Measurements from ENCODE around the gene PLP1. TPM values are rescaled to one million over a fixed set of nuclear protein-coding genes. Genes with fewer than 3 reads are reported as not detected.

Gene PLP1
- total RNA-seq, 1 donor from 2014 or later, result 0.58 TPM

- no peak overlapping the region for H3K27ac Mint-ChIP-seq
- no peaks in the 10 kb centered on the region for H3K36me3 Mint-ChIP-seq
- no peaks in the 10 kb centered on the region for H3K4me1 Mint-ChIP-seq
- no peaks in the 10 kb centered on the region for H3K9me3 Mint-ChIP-seq
- TF ChIP-seq CTCF (IDR thresholded peaks at IDR 0.05; ENCODE audit: unreplicated experiment), result no peak
- DNase-seq (ENCODE audit: low spot score in 2 of 2, unreplicated experiment in 2 of 2), result no peak
- peaks cover 2% of the 10 kb centered on the region for H3K27me3 Mint-ChIP-seq (ENCODE audit: low read depth)
- H3K4me3 Mint-ChIP-seq, result no peak overlapping the region
These were observed 6.0 kb downstream of the PLP1 start for GRCh38 chrX:103782640-103783039.

- Mint-ChIP-seq H3K4me1 (no peaks in the 10 kb centered on the region), H3K27ac (no peak overlapping the region), H3K27me3 (ENCODE audit: low read depth) (peaks cover 3% of the 10 kb centered on the region), H3K4me3 (no peak overlapping the region), H3K36me3 (no peaks in the 10 kb centered on the region), H3K9me3 (no peaks in the 10 kb centered on the region)
- no peak for DNase-seq (ENCODE audit: low spot score in 2 of 2, unreplicated experiment in 2 of 2)
- no peak for TF ChIP-seq CTCF (IDR thresholded peaks at IDR 0.05; ENCODE audit: unreplicated experiment)
These were observed 6.6 kb downstream of the PLP1 start for GRCh38 chrX:103783196-103783595.

GRCh38 chrX:103783971-103784370 is 7.3 kb downstream of the PLP1 start:
- peaks cover 3% of the 10 kb centered on the region for H3K27me3 Mint-ChIP-seq (ENCODE audit: low read depth)
- DNase-seq (ENCODE audit: low spot score in 2 of 2, unreplicated experiment in 2 of 2), result no peak
- H3K36me3 Mint-ChIP-seq, result no peaks in the 10 kb centered on the region
- H3K9me3 Mint-ChIP-seq, result no peaks in the 10 kb centered on the region
- H3K27ac Mint-ChIP-seq, result no peak overlapping the region
- no peaks in the 10 kb centered on the region for H3K4me1 Mint-ChIP-seq
- no peak overlapping the region for H3K4me3 Mint-ChIP-seq
- no peak for TF ChIP-seq CTCF (IDR thresholded peaks at IDR 0.05; ENCODE audit: unreplicated experiment)

GRCh38 chrX:103789004-103789403 is 12.4 kb downstream of the PLP1 start:
- Mint-ChIP-seq H3K27ac (no peak overlapping the region), H3K4me1 (no peaks in the 10 kb centered on the region), H3K27me3 (ENCODE audit: low read depth) (peaks cover 3% of the 10 kb centered on the region), H3K36me3 (no peaks in the 10 kb centered on the region), H3K4me3 (no peak overlapping the region), H3K9me3 (peaks cover 5% of the 10 kb centered on the region)
- no peak for TF ChIP-seq CTCF (IDR thresholded peaks at IDR 0.05; ENCODE audit: unreplicated experiment)
- no peak for DNase-seq (ENCODE audit: low spot score in 2 of 2, unreplicated experiment in 2 of 2)

- no peak for DNase-seq (ENCODE audit: low spot score in 2 of 2, unreplicated experiment in 2 of 2)
- H3K27ac Mint-ChIP-seq, result no peak overlapping the region
- H3K4me1 Mint-ChIP-seq, result no peaks in the 10 kb centered on the region
- H3K36me3 Mint-ChIP-seq, result no peaks in the 10 kb centered on the region
- no peak for TF ChIP-seq CTCF (IDR thresholded peaks at IDR 0.05; ENCODE audit: unreplicated experiment)
- H3K9me3 Mint-ChIP-seq, result peaks cover 5% of the 10 kb centered on the region
- H3K4me3 Mint-ChIP-seq, result no peak overlapping the region
- peaks cover 3% of the 10 kb centered on the region for H3K27me3 Mint-ChIP-seq (ENCODE audit: low read depth)
These were observed 14.6 kb downstream of the PLP1 start for GRCh38 chrX:103791228-103791627.

Data from mesothelial cell of epicardium (in vitro differentiated cells).